ENCODE measurements around the gene CITED2. TPM values are rescaled to one million over a fixed set of nuclear protein-coding genes. Genes with fewer than 3 reads are reported as not detected.
A peak's percentile ranks its signal among the peaks of the same experiment; 100 is the strongest.

Gene CITED2
- total RNA-seq, 2 experiments from 2014 or later, result 37.5 to 39.7 TPM

- H3K4me1 Mint-ChIP-seq (ENCODE audit: low read depth), result peaks cover 5% of the 10 kb centered on the region
- POLR2A ChIA-PET, result no interaction called here
- intact Hi-C loops (cut with micrococcal nuclease), result no loop called here
- no peak for TF ChIP-seq CTCF (IDR thresholded peaks at IDR 0.05)
- no peaks in the 10 kb centered on the region for H3K36me3 Mint-ChIP-seq (ENCODE audit: low read depth)
- H3K4me3 Mint-ChIP-seq, result no peak overlapping the region
- H3K27ac Mint-ChIP-seq, result no peak overlapping the region
- no peaks in the 10 kb centered on the region for H3K9me3 Mint-ChIP-seq
- DNase-seq (no peak), ATAC-seq (no peak)
- no peaks in the 10 kb centered on the region for H3K27me3 Mint-ChIP-seq
- CTCF ChIA-PET, result interaction anchor here (1.2 to 4.0 kb wide), 4 partner anchors 10 to 130 kb away, joined by 3 to 17 read pairs (median 4); no protein-coding TSS in a partner anchor
Observed at GRCh38 chr6:139349464-139350020, 24.9 kb downstream of the CITED2 start.

- DNase-seq, result no peak
- CTCF ChIA-PET, result interaction anchor here (1.2 to 4.0 kb wide), 2 partner anchors 95 to 127 kb away, joined by 3 to 17 read pairs; no protein-coding TSS in a partner anchor
- Mint-ChIP-seq H3K4me1 (ENCODE audit: low read depth) (peaks cover 24% of the 10 kb centered on the region), H3K9me3 (peaks cover 4% of the 10 kb centered on the region), H3K4me3 (no peak overlapping the region), H3K36me3 (ENCODE audit: low read depth) (no peaks in the 10 kb centered on the region), H3K27me3 (no peaks in the 10 kb centered on the region), H3K27ac (no peak overlapping the region)
- intact Hi-C loops (cut with micrococcal nuclease), result no loop called here
- TF ChIP-seq CTCF (IDR thresholded peaks at IDR 0.05), result no peak
- POLR2A ChIA-PET, result interaction anchor here (0.6 kb wide), 1 partner anchor 23 kb away, joined by 3 read pairs; no protein-coding TSS in a partner anchor
- ATAC-seq, result no peak
Observed at GRCh38 chr6:139346392-139346791, 28.1 kb downstream of the CITED2 start.

GRCh38 chr6:139344186-139344963 is 30.1 kb downstream of the CITED2 start:
- CTCF ChIA-PET, result interaction anchor here (0.6 to 1.4 kb wide), 4 partner anchors 9 to 333 kb away, joined by 3 to 6 read pairs (median 3); no protein-coding TSS in a partner anchor
- no peak overlapping the region for H3K4me3 Mint-ChIP-seq
- no peak overlapping the region for H3K27ac Mint-ChIP-seq
- DNase-seq, result no peak
- H3K36me3 Mint-ChIP-seq (ENCODE audit: low read depth), result no peaks in the 10 kb centered on the region
- ATAC-seq, result no peak
- H3K4me1 Mint-ChIP-seq (ENCODE audit: low read depth), result peaks cover 24% of the 10 kb centered on the region
- POLR2A ChIA-PET, result interaction anchor here (0.8 kb wide), 1 partner anchor 41 kb away, joined by 3 read pairs; no protein-coding TSS in a partner anchor
- peaks cover 8% of the 10 kb centered on the region for H3K9me3 Mint-ChIP-seq
- no peak for TF ChIP-seq CTCF (IDR thresholded peaks at IDR 0.05)
- no peaks in the 10 kb centered on the region for H3K27me3 Mint-ChIP-seq
- intact Hi-C loops (cut with micrococcal nuclease), result no loop called here

GRCh38 chr6:139343052-139343750 is 31.2 kb downstream of the CITED2 start:
- POLR2A ChIA-PET, result no interaction called here
- ATAC-seq (peak; percentile 39), DNase-seq (no peak)
- no peak for TF ChIP-seq CTCF (IDR thresholded peaks at IDR 0.05)
- Mint-ChIP-seq H3K4me1 (ENCODE audit: low read depth) (peaks cover 24% of the 10 kb centered on the region), H3K9me3 (peaks cover 8% of the 10 kb centered on the region), H3K36me3 (ENCODE audit: low read depth) (no peaks in the 10 kb centered on the region), H3K27ac (peak overlapping the region; percentile 16), H3K27me3 (no peaks in the 10 kb centered on the region), H3K4me3 (no peak overlapping the region)
- intact Hi-C loops (cut with micrococcal nuclease), result no loop called here
- CTCF ChIA-PET, result interaction anchor here (0.6 to 1.4 kb wide), 2 partner anchors 124 to 331 kb away, joined by 3 to 6 read pairs; no protein-coding TSS in a partner anchor

Data from activated CD8-positive, alpha-beta T cell treated with anti-CD3 and anti-CD28 coated beads for 36 hours (primary cell).